ENCODE results near the gene LTB. TPM values are rescaled to one million over a fixed set of nuclear protein-coding genes. Genes with fewer than 3 reads are reported as not detected.

LTB gene
- total and polyA plus RNA-seq, 7 experiments from 2014 or later: 370 to 2,371 (median 728) TPM

GRCh38 chr6:31620586-31621319, 38.5 kb upstream of the LTB start, which contains the start of gene PRRC2A:
TSS of gene PRRC2A (plus strand) at chr6:31620715. CDS start at chr6:31622790, 2,075 bp downstream.
- no peaks in the 10 kb centered on the region for H3K9me3 ChIP-seq (ENCODE audit: control insufficient read depth in 2 of 3, low read length in 3 of 3)
- H3K9me3 Mint-ChIP-seq: peaks cover 0 to 2% (median 0%) of the 10 kb centered on the region in 11 donors
- H3K36me3 ChIP-seq (ENCODE audit: control insufficient read depth in 2 of 3, insufficient read depth in 3 of 3, low read length in 3 of 3): peaks cover 6 to 24% (median 6%) of the 10 kb centered on the region in 3 experiments
- H3K4me3 Mint-ChIP-seq: peak within 1 kb of the TSS; percentile 87 to 97 (median 93)
- POLR2A ChIA-PET: interaction anchor here (0.6 to 66.4 kb wide), 16 partner anchors 15 to 1805 kb away, joined by 3 to 3078 read pairs (median 4); partner anchors contain the start of genes ATP6V1G2, BAG6, C6orf47 and CSNK2B
- H3K27me3 ChIP-seq (ENCODE audit: control insufficient read depth in 2 of 2, insufficient read depth in 2 of 2, low read length in 2 of 2): no peaks in the 10 kb centered on the region
- ATAC-seq: peak; percentile 42
- intact Hi-C loops (cut with micrococcal nuclease): loop anchor here (1.0 to 5.0 kb wide), 24 partner anchors 18 to 1232 kb away; partner anchors contain the start of genes ABHD16A (in 2 of the 2), BAG6 (in 2 of the 2), NELFE (in 2 of the 2) and NFKBIL1 (in 2 of the 2)
- H3K27ac Mint-ChIP-seq: peak within 1 kb of the TSS; percentile 95 to 99 (median 96)
- H3K27ac ChIP-seq (ENCODE audit: low read depth, low read length): peak within 1 kb of the TSS; percentile 96
- H3K36me3 Mint-ChIP-seq: peaks cover 0 to 37% (median 4%) of the 10 kb centered on the region in 5 donors
- CTCF ChIA-PET: no interaction called here
- no peaks in the 10 kb centered on the region for H3K27me3 Mint-ChIP-seq
- DNase-seq: peak in 4 of 9 donors; percentile 77 to 93 (median 88)
- peaks cover 14 to 15% of the 10 kb centered on the region in 2 donors for H3K4me1 ChIP-seq (ENCODE audit: control insufficient read depth in 2 of 2, insufficient read depth in 2 of 2, low read length in 2 of 2)
- H3K4me1 Mint-ChIP-seq: peaks cover 21 to 53% (median 46%) of the 10 kb centered on the region in 7 donors
- peak within 1 kb of the TSS; percentile 90 for H3K4me3 ChIP-seq (ENCODE audit: low read length)

DNA sequence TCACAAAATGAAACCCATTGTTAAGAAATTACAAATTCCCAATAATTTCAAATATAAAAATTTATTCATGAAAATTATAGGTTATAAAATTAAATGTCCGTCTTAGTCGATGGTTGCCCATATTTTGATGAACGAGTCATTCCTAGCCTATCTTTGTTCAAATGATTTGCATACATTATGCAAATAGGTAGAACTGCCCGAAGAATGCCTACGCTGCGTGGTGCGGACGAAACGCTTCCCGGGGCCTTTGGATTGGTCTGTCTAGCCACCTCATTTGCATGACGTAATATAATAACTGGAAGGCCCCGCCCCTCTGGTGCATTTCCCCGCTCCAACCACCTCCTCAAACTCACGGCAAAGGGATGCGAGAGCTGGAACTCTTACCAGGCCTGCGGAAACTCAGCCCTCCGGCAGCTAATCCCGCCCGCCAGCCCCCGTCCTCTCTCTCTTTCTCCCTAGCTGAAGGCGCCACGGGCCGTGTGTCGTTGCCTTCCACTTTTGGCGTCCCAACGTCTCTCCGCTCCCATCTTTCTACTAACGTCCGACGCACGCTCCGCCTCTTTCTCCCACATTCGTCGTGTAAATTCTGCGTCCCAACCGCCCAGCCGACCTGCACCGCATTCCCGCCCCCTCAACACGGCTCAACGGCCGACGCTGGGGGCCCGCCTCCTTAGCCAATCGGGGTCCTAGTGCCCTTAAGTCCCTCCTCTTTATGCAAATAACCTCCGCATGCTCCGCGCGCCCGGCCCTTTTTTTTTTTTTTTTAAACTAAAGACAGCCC, 37.8 kb upstream of the LTB start:
- ChIA-PET POLR2A (interaction anchor here (0.6 to 66.4 kb wide), 12 partner anchors 18 to 1806 kb away, joined by 3 to 3078 read pairs (median 4); partner anchors contain the start of genes ATP6V1G2, BAG6, C6orf47 and CSNK2B), CTCF (interaction anchor here (0.6 to 0.7 kb wide), 2 partner anchors 32 to 1097 kb away, joined by 3 read pairs; partner anchors contain the start of gene BAG6)
- Histone ChIP-seq H3K9me3 (ENCODE audit: control insufficient read depth in 2 of 3, low read length in 3 of 3) (no peaks in the 10 kb centered on the region), H3K36me3 (ENCODE audit: control insufficient read depth in 2 of 3, insufficient read depth in 3 of 3, low read length in 3 of 3) (peaks cover 0 to 17% (median 4%) of the 10 kb centered on the region in 3 experiments), H3K4me1 (ENCODE audit: control insufficient read depth in 2 of 2, insufficient read depth in 2 of 2, low read length in 2 of 2) (peaks cover 14 to 23% of the 10 kb centered on the region in 2 donors), H3K27ac (ENCODE audit: low read depth, low read length) (peak overlapping the region; percentile 96), H3K27me3 (ENCODE audit: control insufficient read depth in 2 of 2, insufficient read depth in 2 of 2, low read length in 2 of 2) (no peaks in the 10 kb centered on the region), H3K4me3 (ENCODE audit: low read length) (peak overlapping the region; percentile 90)
- peaks cover 26 to 60% (median 53%) of the 10 kb centered on the region in 7 donors for H3K4me1 Mint-ChIP-seq
- H3K27me3 Mint-ChIP-seq: no peaks in the 10 kb centered on the region
- H3K9me3 Mint-ChIP-seq: peaks cover 0 to 2% (median 0%) of the 10 kb centered on the region in 11 donors
- peak; percentile 81 to 97 (median 94) for DNase-seq
- peak overlapping the region; percentile 95 to 99 (median 96) for H3K27ac Mint-ChIP-seq
- peaks cover 0 to 30% (median 4%) of the 10 kb centered on the region in 5 donors for H3K36me3 Mint-ChIP-seq
- peak overlapping the region; percentile 87 to 97 (median 93) for H3K4me3 Mint-ChIP-seq
- peak; percentile 88 for ATAC-seq
- intact Hi-C loops (cut with micrococcal nuclease): loop anchor here (1.0 to 5.0 kb wide), 24 partner anchors 19 to 1232 kb away; partner anchors contain the start of genes ABHD16A (in 2 of the 2), BAG6 (in 2 of the 2), NELFE (in 2 of the 2) and NFKBIL1 (in 2 of the 2)

- CTCF ChIA-PET: interaction anchor here (1.0 to 3.3 kb wide), 3 partner anchors 20 to 66 kb away, joined by 4 to 26 read pairs (median 5); no protein-coding TSS in a partner anchor
- no peak for ATAC-seq
- peak overlapping the region; percentile 18 to 94 (median 90) for H3K27ac Mint-ChIP-seq
- Histone ChIP-seq H3K27me3 (ENCODE audit: control insufficient read depth in 2 of 2, insufficient read depth in 2 of 2, low read length in 2 of 2) (no peaks in the 10 kb centered on the region), H3K9me3 (ENCODE audit: control insufficient read depth in 2 of 3, low read length in 3 of 3) (no peaks in the 10 kb centered on the region), H3K27ac (ENCODE audit: low read depth, low read length) (peak overlapping the region; percentile 70), H3K4me3 (ENCODE audit: low read length) (peak overlapping the region; percentile 59), H3K4me1 (ENCODE audit: control insufficient read depth in 2 of 2, insufficient read depth in 2 of 2, low read length in 2 of 2) (peaks cover 12 to 26% of the 10 kb centered on the region in 2 donors), H3K36me3 (ENCODE audit: control insufficient read depth in 2 of 3, insufficient read depth in 3 of 3, low read length in 3 of 3) (no peaks in the 10 kb centered on the region)
- H3K36me3 Mint-ChIP-seq: peaks cover 0 to 15% (median 0%) of the 10 kb centered on the region in 5 donors
- peaks cover 32 to 65% (median 56%) of the 10 kb centered on the region in 7 donors for H3K4me1 Mint-ChIP-seq
- peak overlapping the region; percentile 23 to 87 (median 82) for H3K4me3 Mint-ChIP-seq
- no peak for DNase-seq
- intact Hi-C loops (cut with micrococcal nuclease): no loop called here
- H3K27me3 Mint-ChIP-seq: no peaks in the 10 kb centered on the region
- peaks cover 0 to 2% (median 0%) of the 10 kb centered on the region in 11 donors for H3K9me3 Mint-ChIP-seq
- POLR2A ChIA-PET: interaction anchor here (0.6 to 66.4 kb wide), 7 partner anchors 14 to 218 kb away, joined by 3 to 3078 read pairs (median 6); partner anchors contain the start of genes ATP6V1G2, BAG6, DDX39B and GPANK1
Measured at GRCh38 chr6:31617010-31617409, 34.8 kb upstream of the LTB start.

- CTCF ChIA-PET: interaction anchor here (1.1 to 3.3 kb wide), 3 partner anchors 19 to 74 kb away, joined by 3 to 26 read pairs (median 3); partner anchors contain the start of gene DDX39B
- H3K27ac ChIP-seq (ENCODE audit: low read depth, low read length): peak overlapping the region; percentile 70
- no peak for ATAC-seq
- H3K9me3 ChIP-seq (ENCODE audit: control insufficient read depth in 2 of 3, low read length in 3 of 3): no peaks in the 10 kb centered on the region
- intact Hi-C loops (cut with micrococcal nuclease): no loop called here
- DNase-seq: peak in 8 of 9 donors; percentile 36 to 55 (median 46)
- Mint-ChIP-seq H3K27ac (peak overlapping the region; percentile 79 to 94 (median 90)), H3K4me1 (peaks cover 23 to 54% (median 46%) of the 10 kb centered on the region in 7 donors), H3K9me3 (peaks cover 0 to 1% (median 0%) of the 10 kb centered on the region in 11 donors), H3K4me3 (peak overlapping the region; percentile 77 to 91 (median 86)), H3K36me3 (peaks cover 0 to 12% (median 0%) of the 10 kb centered on the region in 5 donors), H3K27me3 (peaks cover 0 to 3% (median 0%) of the 10 kb centered on the region in 5 donors)
- peaks cover 3 to 26% of the 10 kb centered on the region in 2 donors for H3K4me1 ChIP-seq (ENCODE audit: control insufficient read depth in 2 of 2, insufficient read depth in 2 of 2, low read length in 2 of 2)
- H3K4me3 ChIP-seq (ENCODE audit: low read length): peak overlapping the region; percentile 59
- no peaks in the 10 kb centered on the region for H3K36me3 ChIP-seq (ENCODE audit: control insufficient read depth in 2 of 3, insufficient read depth in 3 of 3, low read length in 3 of 3)
- H3K27me3 ChIP-seq (ENCODE audit: control insufficient read depth in 2 of 2, insufficient read depth in 2 of 2, low read length in 2 of 2): no peaks in the 10 kb centered on the region
- POLR2A ChIA-PET: interaction anchor here (1.2 to 66.4 kb wide), 6 partner anchors 13 to 52 kb away, joined by 3 to 3078 read pairs (median 12); partner anchors contain the start of genes ATP6V1G2, BAG6, DDX39B and GPANK1
Measured at GRCh38 chr6:31615748-31616147, 33.5 kb upstream of the LTB start.

DNA sequence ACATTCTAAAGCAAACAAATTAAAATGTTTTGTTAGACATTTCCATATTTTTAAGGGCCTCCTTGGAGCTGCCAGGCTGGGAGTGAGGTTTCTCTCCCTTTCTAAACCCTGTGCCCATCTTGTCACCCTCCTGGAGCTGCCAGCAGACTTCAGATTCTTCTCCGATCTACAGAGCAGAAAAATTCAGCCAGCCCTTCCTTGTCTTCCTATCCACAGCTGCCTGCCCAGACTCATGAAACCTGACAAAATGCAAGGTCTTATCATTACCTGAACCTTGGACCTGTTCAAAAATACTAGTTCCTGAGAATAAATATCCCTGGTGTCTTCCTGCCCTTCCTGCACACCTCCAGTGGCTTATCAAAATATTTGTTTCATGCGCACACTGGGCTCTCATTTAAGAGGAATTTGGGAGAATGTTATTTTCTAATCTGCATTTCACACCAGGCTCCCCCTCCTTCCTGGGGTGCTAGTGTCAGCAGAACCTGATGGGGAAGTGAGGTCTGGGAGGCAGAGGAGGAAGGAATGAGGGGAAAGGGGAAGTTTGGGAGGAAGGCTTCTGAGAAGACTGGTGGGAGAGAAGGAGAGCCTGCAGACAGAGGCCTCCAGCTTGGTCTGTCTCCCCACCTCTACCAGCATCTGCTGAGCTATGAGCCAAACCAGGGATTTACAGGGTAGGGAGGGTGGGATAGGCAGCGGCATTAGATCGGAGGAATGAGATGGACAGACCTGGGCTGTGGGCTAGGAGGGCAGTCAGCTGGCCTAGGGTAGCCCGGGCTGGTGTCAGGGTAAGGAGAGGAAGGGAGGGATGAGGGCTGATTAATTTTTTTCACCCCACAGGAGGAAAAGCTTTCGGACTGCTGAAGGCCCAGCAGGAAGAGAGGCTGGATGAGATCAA, 32.7 kb upstream of the LTB start, which contains the start of gene AIF1:
TSS of gene AIF1 (plus strand) at position 551 of the 895 bp plus-strand sequence. CDS start at position 647, 96 bp downstream.
- H3K27ac ChIP-seq (ENCODE audit: low read depth, low read length): peak within 1 kb of the TSS; percentile 70
- intact Hi-C loops (cut with micrococcal nuclease): no loop called here
- CTCF ChIA-PET: interaction anchor here (3.3 kb wide), 1 partner anchor 18 kb away, joined by 26 read pairs; no protein-coding TSS in a partner anchor

More for the DNA sequence above, 32.7 kb upstream of the LTB start, which contains the start of gene AIF1:
- Mint-ChIP-seq H3K27ac (peak within 1 kb of the TSS; percentile 79 to 94 (median 90)), H3K36me3 (peaks cover 0 to 12% (median 0%) of the 10 kb centered on the region in 5 donors), H3K4me1 (peaks cover 23 to 49% (median 42%) of the 10 kb centered on the region in 7 donors), H3K9me3 (peaks cover 0 to 1% (median 0%) of the 10 kb centered on the region in 11 donors), H3K4me3 (peak within 1 kb of the TSS; percentile 77 to 91 (median 86)), H3K27me3 (peaks cover 0 to 3% (median 0%) of the 10 kb centered on the region in 5 donors)
- Histone ChIP-seq H3K36me3 (ENCODE audit: control insufficient read depth in 2 of 3, insufficient read depth in 3 of 3, low read length in 3 of 3) (no peaks in the 10 kb centered on the region), H3K9me3 (ENCODE audit: control insufficient read depth in 2 of 3, low read length in 3 of 3) (no peaks in the 10 kb centered on the region), H3K27me3 (ENCODE audit: control insufficient read depth in 2 of 2, insufficient read depth in 2 of 2, low read length in 2 of 2) (no peaks in the 10 kb centered on the region), H3K4me1 (ENCODE audit: control insufficient read depth in 2 of 2, insufficient read depth in 2 of 2, low read length in 2 of 2) (peaks cover 3 to 26% of the 10 kb centered on the region in 2 donors), H3K4me3 (ENCODE audit: low read length) (peak within 1 kb of the TSS; percentile 59)
- ATAC-seq (no peak), DNase-seq (no peak)
- POLR2A ChIA-PET: interaction anchor here (0.5 to 66.4 kb wide), 6 partner anchors 12 to 112 kb away, joined by 3 to 3078 read pairs (median 10); partner anchors contain the start of genes ATP6V1G2, BAG6, DDX39B and LST1
